OCI-LY3 (cell line): Measurements from ENCODE around the gene SULT1A1.
"Not testable (repeated sequence)": the region's sequence is repeated elsewhere in the genome, so short reads cannot be mapped to it uniquely, and the experiment has no call there.

Experiments
- H2AFZ ChIP-seq: fragments of 200-600, 300-600 bp; shearing (Covaris generic); 2 replicates; pipeline ENCODE4 v1.6.0; 2014; ENCODE audit warnings: antibody characterized with exemption, low read depth, low read length
- H3K27ac ChIP-seq: fragments of 200-600, 300-600 bp; sonication (generic); 2 replicates; pipeline ENCODE4 v1.5.1; 2014; ENCODE audit warnings: mild to moderate bottlenecking, low read length, moderate library complexity, mixed read lengths
- H3K27me3 ChIP-seq: fragments of 200-600, 300-600 bp; sonication (generic); 2 replicates; pipeline ENCODE4 v1.6.1; 2014; ENCODE audit warnings: low read depth, low read length, mixed read lengths
- H3K36me3 ChIP-seq: fragments of 200-600, 300-600 bp; sonication (generic); replicated peaks from 2 replicates; pipeline ENCODE3; 2014; ENCODE audit warnings: low read depth, low read length, mixed read lengths
- H3K4me1 ChIP-seq: fragments of 300-600, 200-600 bp; sonication (generic); 2 replicates; pipeline ENCODE4 v1.6.1; 2014; ENCODE audit warnings: low read length, mixed read lengths
- H3K4me2 ChIP-seq: fragments of 200-600, 300-600 bp; sonication (generic); 2 replicates; pipeline ENCODE4 v1.6.1; 2014; ENCODE audit warnings: low read length, mixed read lengths
- H3K4me3 ChIP-seq: fragments of 300-600, 200-600 bp; sonication (generic); 2 replicates; pipeline ENCODE4 v1.5.1; 2014; ENCODE audit warnings: antibody characterized with exemption, mild to moderate bottlenecking, low read length, moderate library complexity
- H3K79me2 ChIP-seq: fragments of 300-600, 200-600 bp; shearing (Covaris generic); 2 replicates; pipeline ENCODE4 v1.6.1; 2014; ENCODE audit warnings: mild to moderate bottlenecking, low read length, mixed read lengths
- H3K9ac ChIP-seq: fragments of 300-600, 200-600 bp; shearing (Covaris generic); 2 replicates; pipeline ENCODE4 v1.6.0; 2014; ENCODE audit warnings: mild to moderate bottlenecking, low read length, moderate library complexity
- H3K9me3 ChIP-seq: fragments of 200-600, 300-600 bp; shearing (Covaris generic); 2 replicates; pipeline ENCODE4 v1.6.1; 2014; ENCODE audit warnings: low read length, mixed read lengths; ENCODE audit not compliant: insufficient read depth
- H4K20me1 ChIP-seq: fragments of 200-600, 300-600 bp; sonication (generic); 2 replicates; pipeline ENCODE4 v1.6.1; 2016; ENCODE audit warnings: low read length, mixed read lengths; ENCODE audit not compliant: insufficient read depth
- EZH2phosphoT487 ChIP-seq: fragments of 200-600 bp; shearing (Covaris generic); IDR thresholded peaks from 2 replicates; pipeline ENCODE4 v1.6.1; 2018; ENCODE audit warnings: antibody characterized with exemption, mixed run types, low read depth
- TF ChIP-seq, protein P1 (sequence below): fragments of 200-600, 300-600 bp; sonication (generic); IDR thresholded peaks from 2 replicates; pipeline ENCODE4 v1.5.1; 2014; ENCODE audit warnings: antibody characterized with exemption, low read length, low read depth

Gene SULT1A1

DNA sequence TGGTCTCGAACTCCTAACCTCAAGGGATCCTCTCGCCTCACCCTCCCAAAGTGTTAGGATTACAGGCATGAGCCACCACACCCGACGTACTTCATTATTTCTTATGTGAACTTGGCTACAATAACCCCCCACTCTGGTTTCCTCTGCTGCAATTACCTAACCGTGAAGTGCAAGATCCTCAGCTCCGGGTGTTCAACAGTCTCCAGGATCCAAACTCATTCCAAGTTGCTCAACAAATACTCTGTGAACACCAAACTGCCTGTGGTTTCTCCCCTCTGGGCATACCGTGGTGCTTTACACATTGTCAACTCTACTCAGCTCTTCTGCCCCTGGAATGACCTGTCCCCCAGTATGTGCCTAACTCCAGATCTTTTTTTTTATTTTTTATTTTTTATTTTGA lies 6.8 kb upstream of the SULT1A1 start:
- Histone ChIP-seq H3K79me2 (no peaks in the 10 kb centered on the region), H2AFZ (no peak overlapping the region), H3K4me2 (no peak overlapping the region), H3K27ac (no peak overlapping the region), H3K4me1 (peaks cover 9% of the 10 kb centered on the region), H3K9me3 (no peaks in the 10 kb centered on the region), H4K20me1 (no peaks in the 10 kb centered on the region), H3K36me3 (no peaks in the 10 kb centered on the region), H3K9ac (no peak overlapping the region), H3K4me3 (no peak overlapping the region), H3K27me3 (no peaks in the 10 kb centered on the region)
- TF ChIP-seq, protein P1, sequence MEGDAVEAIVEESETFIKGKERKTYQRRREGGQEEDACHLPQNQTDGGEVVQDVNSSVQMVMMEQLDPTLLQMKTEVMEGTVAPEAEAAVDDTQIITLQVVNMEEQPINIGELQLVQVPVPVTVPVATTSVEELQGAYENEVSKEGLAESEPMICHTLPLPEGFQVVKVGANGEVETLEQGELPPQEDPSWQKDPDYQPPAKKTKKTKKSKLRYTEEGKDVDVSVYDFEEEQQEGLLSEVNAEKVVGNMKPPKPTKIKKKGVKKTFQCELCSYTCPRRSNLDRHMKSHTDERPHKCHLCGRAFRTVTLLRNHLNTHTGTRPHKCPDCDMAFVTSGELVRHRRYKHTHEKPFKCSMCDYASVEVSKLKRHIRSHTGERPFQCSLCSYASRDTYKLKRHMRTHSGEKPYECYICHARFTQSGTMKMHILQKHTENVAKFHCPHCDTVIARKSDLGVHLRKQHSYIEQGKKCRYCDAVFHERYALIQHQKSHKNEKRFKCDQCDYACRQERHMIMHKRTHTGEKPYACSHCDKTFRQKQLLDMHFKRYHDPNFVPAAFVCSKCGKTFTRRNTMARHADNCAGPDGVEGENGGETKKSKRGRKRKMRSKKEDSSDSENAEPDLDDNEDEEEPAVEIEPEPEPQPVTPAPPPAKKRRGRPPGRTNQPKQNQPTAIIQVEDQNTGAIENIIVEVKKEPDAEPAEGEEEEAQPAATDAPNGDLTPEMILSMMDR: no peak
- no peak for TF ChIP-seq EZH2phosphoT487

DNA sequence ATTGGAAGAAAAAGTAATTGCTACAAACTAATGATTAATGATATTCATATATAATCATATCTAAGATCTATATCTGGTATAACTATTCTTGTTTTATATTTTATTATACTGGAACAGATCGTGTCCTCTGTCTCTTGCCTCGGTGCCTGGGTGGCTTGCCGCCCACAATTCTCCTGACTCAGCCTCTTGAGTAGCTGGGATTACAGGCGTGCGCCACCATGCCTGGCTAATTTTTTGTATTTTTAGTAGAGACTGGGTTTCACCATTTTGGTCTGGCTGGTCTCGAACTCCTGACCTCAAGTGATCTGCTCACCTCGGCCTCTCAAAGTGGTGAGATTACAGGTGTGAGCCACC lies 6.4 kb upstream of the SULT1A1 start:
- not testable (repeated sequence) for H3K27me3 ChIP-seq, H3K9me3 ChIP-seq, H3K79me2 ChIP-seq, H3K4me2 ChIP-seq, H2AFZ ChIP-seq, H3K27ac ChIP-seq, H3K36me3 ChIP-seq, H3K9ac ChIP-seq, H3K4me1 ChIP-seq, H4K20me1 ChIP-seq, H3K4me3 ChIP-seq

DNA sequence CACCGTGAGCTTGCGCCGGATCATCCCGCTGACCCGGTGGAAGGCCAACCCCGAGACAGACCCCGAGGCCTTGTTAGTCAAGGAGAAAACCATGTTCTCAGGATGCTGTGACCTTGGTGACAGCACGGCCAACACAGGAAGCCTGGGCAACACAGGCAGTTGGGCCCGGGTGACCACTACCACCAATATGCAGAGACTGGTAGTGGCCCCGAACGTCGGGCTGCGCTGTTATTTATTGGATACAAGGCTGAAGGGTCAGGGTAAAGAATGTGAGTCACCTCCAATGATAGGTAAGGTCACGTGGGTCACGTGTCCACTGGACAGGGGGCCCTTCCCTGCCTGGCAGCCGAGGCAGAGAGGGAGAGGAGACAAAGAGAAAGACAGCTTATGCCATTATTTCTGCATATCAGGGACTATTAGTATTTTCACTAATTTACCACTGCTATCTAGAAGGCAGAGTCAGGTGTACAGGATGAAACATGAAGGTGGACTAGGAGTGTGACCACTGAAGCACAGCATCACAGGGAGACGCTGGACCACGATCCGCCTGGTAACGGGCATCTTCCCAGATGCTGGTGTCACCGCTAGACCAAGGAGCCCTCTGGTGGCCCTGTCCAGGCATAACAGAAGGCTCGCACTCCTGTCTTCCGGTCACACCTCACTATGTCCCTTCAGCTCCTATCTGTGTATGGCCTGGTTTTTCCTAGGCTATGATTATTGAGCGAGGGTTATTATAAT lies 5.8 kb upstream of the SULT1A1 start:
- H3K9ac ChIP-seq, H4K20me1 ChIP-seq, H3K4me2 ChIP-seq, H3K27ac ChIP-seq, H3K9me3 ChIP-seq, H3K27me3 ChIP-seq, H3K4me3 ChIP-seq, H3K79me2 ChIP-seq, H2AFZ ChIP-seq, H3K4me1 ChIP-seq, H3K36me3 ChIP-seq: not testable (repeated sequence)
- TF ChIP-seq, protein P1: peak; percentile 41

DNA sequence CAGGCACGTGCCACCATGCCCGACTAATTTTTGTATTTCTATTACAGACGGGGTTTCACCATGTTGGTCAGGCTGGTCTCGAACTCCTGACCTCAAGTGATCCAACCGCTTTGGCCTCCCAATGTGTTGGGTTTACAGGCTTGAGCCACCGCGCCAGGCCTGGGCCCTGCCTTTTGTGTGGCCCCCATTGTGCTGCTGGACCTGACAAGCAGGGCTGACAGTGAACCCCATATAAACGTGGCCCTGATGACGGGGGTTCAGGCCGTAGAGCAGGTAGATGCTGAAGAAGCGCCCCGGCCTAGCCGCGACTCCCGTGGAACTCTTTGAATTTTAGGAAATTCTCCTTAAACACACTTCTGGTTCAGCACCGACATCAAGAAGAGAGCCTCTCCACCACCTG lies 4.7 kb upstream of the SULT1A1 start:
- H4K20me1 ChIP-seq, H3K4me3 ChIP-seq, H3K27ac ChIP-seq: not testable (repeated sequence)

DNA sequence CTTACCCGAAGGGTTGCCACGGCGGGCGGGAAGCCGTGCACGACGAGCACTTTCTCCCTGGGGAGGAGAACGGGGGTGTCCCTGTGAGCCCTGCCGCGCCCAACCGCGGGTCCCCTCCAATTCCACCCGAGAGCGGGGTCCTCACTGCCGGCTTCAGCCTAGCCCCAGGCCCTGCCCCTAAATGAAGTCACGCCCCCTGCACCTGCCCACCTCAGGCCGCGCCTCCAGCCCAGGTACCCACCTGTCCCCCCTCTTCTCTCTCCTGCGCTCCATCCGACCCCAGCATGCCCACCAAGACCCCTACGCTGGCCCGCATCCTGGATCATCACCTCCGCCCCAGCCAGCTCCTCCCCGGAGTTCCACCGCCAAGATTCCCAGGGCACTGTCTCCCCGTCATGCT lies 4.1 kb upstream of the SULT1A1 start:
- H3K9me3 ChIP-seq, H3K4me2 ChIP-seq, H3K4me1 ChIP-seq, H3K79me2 ChIP-seq, H3K4me3 ChIP-seq, H3K9ac ChIP-seq, H3K36me3 ChIP-seq, H4K20me1 ChIP-seq, H3K27ac ChIP-seq, H3K27me3 ChIP-seq, H2AFZ ChIP-seq: not testable (repeated sequence)

More for the DNA sequence above, 4.7 kb upstream of the SULT1A1 start:
- H3K4me2 ChIP-seq, H3K79me2 ChIP-seq, H3K36me3 ChIP-seq, H2AFZ ChIP-seq, H3K4me1 ChIP-seq, H3K9ac ChIP-seq, H3K9me3 ChIP-seq, H3K27me3 ChIP-seq: not testable (repeated sequence)

DNA sequence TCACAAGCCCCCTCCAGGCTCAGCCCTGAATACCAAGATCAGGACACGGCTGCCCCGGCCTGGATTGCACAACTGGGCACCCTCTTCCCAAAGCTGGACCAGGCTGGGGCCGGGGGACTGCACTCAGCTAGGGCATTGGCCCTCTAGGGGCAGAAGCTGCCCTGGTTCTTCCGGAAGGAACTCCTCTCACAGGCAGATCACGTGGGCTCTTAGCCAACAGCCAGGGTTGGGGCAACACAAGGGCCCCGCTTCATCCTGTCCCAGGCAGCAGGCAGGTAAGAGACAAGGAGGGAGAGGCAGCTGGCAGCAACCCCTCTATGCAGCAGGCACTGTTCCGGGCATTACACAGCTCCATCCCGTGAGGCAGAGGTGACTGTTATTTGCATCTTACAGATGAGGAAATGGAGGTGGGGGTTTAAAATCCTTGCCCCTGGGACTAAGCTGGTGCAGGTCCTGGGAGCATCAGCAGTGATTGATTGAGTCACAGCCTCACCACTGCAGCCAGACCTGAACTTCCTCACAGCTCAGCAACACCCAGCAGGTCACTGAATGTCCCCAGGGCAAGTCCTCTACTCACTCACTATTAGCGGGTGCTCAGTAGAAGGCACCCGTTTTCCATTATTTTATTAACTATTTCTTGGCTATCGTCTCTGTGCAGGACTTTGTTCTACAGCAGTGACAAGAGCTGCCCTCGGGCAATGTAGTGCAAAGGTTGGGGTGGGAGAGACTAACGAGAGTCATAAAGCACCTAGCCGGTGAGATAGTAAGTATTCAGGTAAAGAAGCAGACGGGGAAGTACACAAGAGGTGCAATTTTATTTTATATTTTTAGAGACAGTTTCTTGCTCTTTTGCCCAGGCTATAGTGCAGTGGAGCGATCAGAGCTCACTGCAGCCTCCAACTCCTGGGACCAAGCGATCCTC lies 2.8 kb upstream of the SULT1A1 start:
- not testable (repeated sequence) for H3K4me1 ChIP-seq, H3K9ac ChIP-seq, H2AFZ ChIP-seq, H3K36me3 ChIP-seq, H3K27me3 ChIP-seq, H4K20me1 ChIP-seq, H3K4me3 ChIP-seq, H3K27ac ChIP-seq, H3K9me3 ChIP-seq, H3K4me2 ChIP-seq, H3K79me2 ChIP-seq
